Activated CD8-positive, alpha-beta T cell treated with anti-CD3 and anti-CD28 coated beads, Interleukin-2, amount 10 ng/mL, durations not matched to agents 7 days and 5 days (primary cell): Measurements from ENCODE around the gene MGLL. TPM values are rescaled to one million over a fixed set of nuclear protein-coding genes. Genes with fewer than 3 reads are reported as not detected.

ENCODE experiments used
- ATAC-seq: fragments of 150-1000 bp; cut with Tn5 transposase; one replicate; pipeline ENCODE4 v1.10.0; 2021; ENCODE audit warnings: moderate library complexity
- CTCF ChIA-PET: fragments of 350-600 bp; sonication (Branson Sonifier 250); formaldehyde crosslinking; loops from one replicate; lab custom pipeline; 2021; ENCODE audit warnings: antibody characterized with exemption; lab: Charles Lee
- POLR2A ChIA-PET: fragments of 350-600 bp; sonication (Branson Sonifier 250); formaldehyde crosslinking; loops from one replicate; lab custom pipeline; 2021; ENCODE audit warnings: antibody characterized with exemption; lab: Charles Lee
- DNase-seq: peaks from one replicate; pipeline ENCODE4 v3.0.0-alpha.2; 2020
- H3K27ac Mint-ChIP-seq: one replicate; pipeline ENCODE4 v1.8.0; 2021; ENCODE audit warnings: mild to moderate bottlenecking, mixed read lengths
- H3K27me3 Mint-ChIP-seq: one replicate; pipeline ENCODE4 v1.8.0; 2021; ENCODE audit warnings: low read depth, mixed read lengths
- H3K36me3 Mint-ChIP-seq: one replicate; pipeline ENCODE4 v1.8.0; 2021; ENCODE audit warnings: low read depth, mixed read lengths
- H3K4me1 Mint-ChIP-seq: one replicate; pipeline ENCODE4 v1.8.0; 2021; ENCODE audit warnings: low read depth, mixed read lengths
- H3K4me3 Mint-ChIP-seq: one replicate; pipeline ENCODE4 v1.8.0; 2021; ENCODE audit warnings: mild to moderate bottlenecking, mixed read lengths
- H3K9me3 Mint-ChIP-seq: one replicate; pipeline ENCODE4 v1.8.0; 2022; ENCODE audit warnings: mixed read lengths; ENCODE audit not compliant: insufficient read depth
- total RNA-seq, 2 experiments: library from RNA; stranded (reverse); gene quantifications; one replicate each; pipeline ENCODE4 v1.2.3, GENCODE V29; 2021

MGLL gene
- total RNA-seq, 2 experiments from 2014 or later = 1.5 to 2.2 TPM

- ChIA-PET POLR2A (interaction anchor here (0.8 kb wide), 1 partner anchor 191 kb away, joined by 4 read pairs; no protein-coding TSS in a partner anchor), CTCF (no interaction called here)
- no peak overlapping the region for H3K27ac Mint-ChIP-seq
- DNase-seq (no peak), ATAC-seq (no peak)
- peaks cover 12% of the 10 kb centered on the region for H3K27me3 Mint-ChIP-seq
- no peaks in the 10 kb centered on the region for H3K36me3 Mint-ChIP-seq
- H3K9me3 Mint-ChIP-seq = no peaks in the 10 kb centered on the region
- H3K4me3 Mint-ChIP-seq = no peak overlapping the region
- peaks cover 9% of the 10 kb centered on the region for H3K4me1 Mint-ChIP-seq
Measured at GRCh38 chr3:127853681-127854080, 31.4 kb upstream of the MGLL start.

GRCh38 chr3:127851899-127852298 is 29.6 kb upstream of the MGLL start:
- POLR2A ChIA-PET = no interaction called here

GRCh38 chr3:127849368-127849767 is 27.1 kb upstream of the MGLL start:
- Mint-ChIP-seq H3K4me1 (no peaks in the 10 kb centered on the region), H3K9me3 (no peaks in the 10 kb centered on the region), H3K27ac (no peak overlapping the region), H3K27me3 (peaks cover 26% of the 10 kb centered on the region), H3K4me3 (no peak overlapping the region), H3K36me3 (no peaks in the 10 kb centered on the region)
- ATAC-seq (no peak), DNase-seq (no peak)
- CTCF ChIA-PET = interaction anchor here (1.3 kb wide), 1 partner anchor 58 kb away, joined by 3 read pairs; no protein-coding TSS in a partner anchor
- POLR2A ChIA-PET = no interaction called here

More at GRCh38 chr3:127851899-127852298, 29.6 kb upstream of the MGLL start:
- CTCF ChIA-PET = no interaction called here
- Mint-ChIP-seq H3K27me3 (peaks cover 21% of the 10 kb centered on the region), H3K4me3 (no peak overlapping the region), H3K4me1 (peaks cover 8% of the 10 kb centered on the region), H3K27ac (no peak overlapping the region), H3K36me3 (no peaks in the 10 kb centered on the region), H3K9me3 (no peaks in the 10 kb centered on the region)
- DNase-seq = no peak
- no peak for ATAC-seq

- no peak overlapping the region for H3K4me3 Mint-ChIP-seq
- no peak overlapping the region for H3K27ac Mint-ChIP-seq
- no peaks in the 10 kb centered on the region for H3K4me1 Mint-ChIP-seq
- H3K36me3 Mint-ChIP-seq = no peaks in the 10 kb centered on the region
- CTCF ChIA-PET = interaction anchor here (1.3 kb wide), 1 partner anchor 57 kb away, joined by 3 read pairs; no protein-coding TSS in a partner anchor
- ATAC-seq = no peak
- H3K27me3 Mint-ChIP-seq = peaks cover 20% of the 10 kb centered on the region
- no peaks in the 10 kb centered on the region for H3K9me3 Mint-ChIP-seq
- POLR2A ChIA-PET = no interaction called here
- no peak for DNase-seq
Measured at GRCh38 chr3:127848131-127849129, 26.1 kb upstream of the MGLL start.

- Mint-ChIP-seq H3K36me3 (no peaks in the 10 kb centered on the region), H3K4me1 (no peaks in the 10 kb centered on the region), H3K4me3 (no peak overlapping the region), H3K27me3 (peaks cover 20% of the 10 kb centered on the region), H3K9me3 (no peaks in the 10 kb centered on the region), H3K27ac (no peak overlapping the region)
- ChIA-PET CTCF (no interaction called here), POLR2A (no interaction called here)
- ATAC-seq = no peak
- DNase-seq = no peak
Measured at GRCh38 chr3:127847236-127847720, 25.0 kb upstream of the MGLL start.

GRCh38 chr3:127846576-127846975 is 24.3 kb upstream of the MGLL start:
- ChIA-PET CTCF (no interaction called here), POLR2A (no interaction called here)
- H3K27me3 Mint-ChIP-seq = peaks cover 20% of the 10 kb centered on the region
- H3K9me3 Mint-ChIP-seq = no peaks in the 10 kb centered on the region
- no peak overlapping the region for H3K4me3 Mint-ChIP-seq
- no peak overlapping the region for H3K27ac Mint-ChIP-seq
- no peak for DNase-seq
- no peaks in the 10 kb centered on the region for H3K36me3 Mint-ChIP-seq
- H3K4me1 Mint-ChIP-seq = no peaks in the 10 kb centered on the region
- no peak for ATAC-seq

GRCh38 chr3:127844326-127844942 is 22.1 kb upstream of the MGLL start:
- H3K4me3 Mint-ChIP-seq = no peak overlapping the region
- no peaks in the 10 kb centered on the region for H3K4me1 Mint-ChIP-seq
- peaks cover 20% of the 10 kb centered on the region for H3K27me3 Mint-ChIP-seq
- CTCF ChIA-PET = interaction anchor here (2.5 kb wide), 1 partner anchor 53 kb away, joined by 10 read pairs; no protein-coding TSS in a partner anchor
- no peak for DNase-seq
- ATAC-seq = no peak
- POLR2A ChIA-PET = no interaction called here
- no peaks in the 10 kb centered on the region for H3K36me3 Mint-ChIP-seq
- no peak overlapping the region for H3K27ac Mint-ChIP-seq
- no peaks in the 10 kb centered on the region for H3K9me3 Mint-ChIP-seq

GRCh38 chr3:127840671-127841070 is 18.4 kb upstream of the MGLL start:
- CTCF ChIA-PET = no interaction called here
- H3K4me1 Mint-ChIP-seq = peaks cover 6% of the 10 kb centered on the region
- H3K36me3 Mint-ChIP-seq = no peaks in the 10 kb centered on the region
- no peaks in the 10 kb centered on the region for H3K9me3 Mint-ChIP-seq
- no peak overlapping the region for H3K4me3 Mint-ChIP-seq
- peaks cover 11% of the 10 kb centered on the region for H3K27me3 Mint-ChIP-seq
- DNase-seq = no peak
- H3K27ac Mint-ChIP-seq = no peak overlapping the region
- POLR2A ChIA-PET = interaction anchor here (0.6 kb wide), 1 partner anchor 15 kb away, joined by 3 read pairs; no protein-coding TSS in a partner anchor
- no peak for ATAC-seq

- no peak overlapping the region for H3K27ac Mint-ChIP-seq
- ChIA-PET CTCF (no interaction called here), POLR2A (no interaction called here)
- ATAC-seq (no peak), DNase-seq (no peak)
- H3K4me1 Mint-ChIP-seq = peaks cover 6% of the 10 kb centered on the region
- peaks cover 5% of the 10 kb centered on the region for H3K27me3 Mint-ChIP-seq
- no peaks in the 10 kb centered on the region for H3K9me3 Mint-ChIP-seq
- H3K36me3 Mint-ChIP-seq = no peaks in the 10 kb centered on the region
- H3K4me3 Mint-ChIP-seq = no peak overlapping the region
Measured at GRCh38 chr3:127839099-127839498, 16.8 kb upstream of the MGLL start.

- Mint-ChIP-seq H3K27me3 (peaks cover 5% of the 10 kb centered on the region), H3K4me3 (no peak overlapping the region), H3K4me1 (peaks cover 6% of the 10 kb centered on the region), H3K36me3 (no peaks in the 10 kb centered on the region), H3K27ac (no peak overlapping the region), H3K9me3 (no peaks in the 10 kb centered on the region)
- no peak for ATAC-seq
- CTCF ChIA-PET = interaction anchor here (1.6 kb wide), 1 partner anchor 147 kb away, joined by 3 read pairs; no protein-coding TSS in a partner anchor
- POLR2A ChIA-PET = no interaction called here
- no peak for DNase-seq
Measured at GRCh38 chr3:127835993-127836882, 13.9 kb upstream of the MGLL start.

GRCh38 chr3:127834771-127835170 is 12.5 kb upstream of the MGLL start:
- Mint-ChIP-seq H3K4me1 (peaks cover 6% of the 10 kb centered on the region), H3K36me3 (no peaks in the 10 kb centered on the region), H3K27ac (no peak overlapping the region), H3K9me3 (peaks cover 5% of the 10 kb centered on the region), H3K27me3 (peaks cover 12% of the 10 kb centered on the region), H3K4me3 (no peak overlapping the region)
- POLR2A ChIA-PET = no interaction called here
- ATAC-seq (no peak), DNase-seq (no peak)
- CTCF ChIA-PET = interaction anchor here (0.9 to 5.0 kb wide), 2 partner anchors 44 to 138 kb away, joined by 4 to 41 read pairs; no protein-coding TSS in a partner anchor
